ENCODE data around the gene SLC12A7. TPM values are rescaled to one million over a fixed set of nuclear protein-coding genes. Genes with fewer than 3 reads are reported as not detected.

Gene SLC12A7
- total RNA-seq, 2 experiments from 2014 or later, result 0.06 TPM; not detected in 1

GRCh38 chr5:1047332-1047965, 64.4 kb downstream of the SLC12A7 start:
- no peak overlapping the region for H3K4me3 ChIP-seq (ENCODE audit: low read depth, low read length, poor library complexity, severe bottlenecking)
- TF ChIP-seq, protein P1, sequence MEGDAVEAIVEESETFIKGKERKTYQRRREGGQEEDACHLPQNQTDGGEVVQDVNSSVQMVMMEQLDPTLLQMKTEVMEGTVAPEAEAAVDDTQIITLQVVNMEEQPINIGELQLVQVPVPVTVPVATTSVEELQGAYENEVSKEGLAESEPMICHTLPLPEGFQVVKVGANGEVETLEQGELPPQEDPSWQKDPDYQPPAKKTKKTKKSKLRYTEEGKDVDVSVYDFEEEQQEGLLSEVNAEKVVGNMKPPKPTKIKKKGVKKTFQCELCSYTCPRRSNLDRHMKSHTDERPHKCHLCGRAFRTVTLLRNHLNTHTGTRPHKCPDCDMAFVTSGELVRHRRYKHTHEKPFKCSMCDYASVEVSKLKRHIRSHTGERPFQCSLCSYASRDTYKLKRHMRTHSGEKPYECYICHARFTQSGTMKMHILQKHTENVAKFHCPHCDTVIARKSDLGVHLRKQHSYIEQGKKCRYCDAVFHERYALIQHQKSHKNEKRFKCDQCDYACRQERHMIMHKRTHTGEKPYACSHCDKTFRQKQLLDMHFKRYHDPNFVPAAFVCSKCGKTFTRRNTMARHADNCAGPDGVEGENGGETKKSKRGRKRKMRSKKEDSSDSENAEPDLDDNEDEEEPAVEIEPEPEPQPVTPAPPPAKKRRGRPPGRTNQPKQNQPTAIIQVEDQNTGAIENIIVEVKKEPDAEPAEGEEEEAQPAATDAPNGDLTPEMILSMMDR (conservative IDR thresholded peaks at IDR 0.05; ENCODE audit: low read length), result no peak
- no peak for TF ChIP-seq EZH2phosphoT487 (IDR thresholded peaks at IDR 0.05; ENCODE audit: borderline replicate concordance, low read depth, low read length)
- no peak overlapping the region for H3K4me2 ChIP-seq (ENCODE audit: low read length)
- no peaks in the 10 kb centered on the region for H3K9me3 ChIP-seq (ENCODE audit: low read length)
- no peak overlapping the region for H2AFZ ChIP-seq (ENCODE audit: low read length)
- CTCF ChIA-PET (ENCODE audit: unreplicated experiment), result no interaction called here
- no peak for DNase-seq (ENCODE audit: low spot score)
- H3K4me1 ChIP-seq (ENCODE audit: insufficient read depth, low read length, poor library complexity, severe bottlenecking), result no peaks in the 10 kb centered on the region
- H3K27ac ChIP-seq (ENCODE audit: low read depth, low read length, poor library complexity, severe bottlenecking), result no peak overlapping the region
- no peaks in the 10 kb centered on the region for H3K9me2 ChIP-seq (ENCODE audit: insufficient read depth, low read length)
- BruUV-seq (replicated peaks), result no TSS peak
- POLR2A ChIA-PET, result no interaction called here
- intact Hi-C loops (cut with micrococcal nuclease; ENCODE audit: unreplicated experiment), result no loop called here
- no peaks in the 10 kb centered on the region for H4K20me1 ChIP-seq (ENCODE audit: insufficient read depth, low read length)
- H3K79me2 ChIP-seq (ENCODE audit: insufficient read depth, low read depth, low read length), result no peaks in the 10 kb centered on the region
- no peaks in the 10 kb centered on the region for H3K36me3 ChIP-seq (ENCODE audit: insufficient read depth, low read length)

DNA sequence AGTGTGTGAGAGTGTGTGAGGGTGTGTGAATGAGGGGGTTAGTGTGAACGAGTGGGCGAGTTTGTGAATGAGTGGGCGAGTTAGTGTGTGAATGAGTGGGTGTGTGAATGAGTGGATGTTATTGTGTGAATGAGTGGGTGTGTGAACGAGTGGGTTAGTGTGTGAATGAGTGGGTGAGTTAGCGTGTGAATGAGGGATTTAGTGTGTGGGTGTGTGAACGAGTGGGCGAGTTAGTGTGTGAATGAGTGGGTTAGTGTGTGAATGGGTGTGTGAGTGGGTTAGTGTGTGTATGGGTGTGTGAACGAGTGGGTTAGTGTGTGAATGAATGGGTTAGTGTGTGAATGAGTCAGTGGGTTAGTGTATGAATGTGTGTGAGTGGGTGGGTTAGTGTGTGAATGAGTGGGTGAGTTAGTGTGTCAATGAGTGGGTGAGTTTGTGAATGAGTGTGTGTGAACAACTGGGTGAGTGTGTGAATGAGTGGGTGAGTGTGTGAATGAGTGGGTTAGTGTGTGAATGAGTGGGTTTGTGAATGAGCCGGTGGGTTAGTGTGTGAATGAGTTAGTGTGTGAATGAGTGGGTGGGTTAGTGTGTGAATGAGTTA, 65.8 kb downstream of the SLC12A7 start:
- intact Hi-C loops (cut with micrococcal nuclease; ENCODE audit: unreplicated experiment), result no loop called here

More for the DNA sequence above, 65.8 kb downstream of the SLC12A7 start:
- Histone ChIP-seq H3K4me1 (ENCODE audit: insufficient read depth, low read length, poor library complexity, severe bottlenecking) (no peaks in the 10 kb centered on the region), H3K79me2 (ENCODE audit: insufficient read depth, low read depth, low read length) (no peaks in the 10 kb centered on the region), H3K27ac (ENCODE audit: low read depth, low read length, poor library complexity, severe bottlenecking) (no peak overlapping the region), H3K9me3 (ENCODE audit: low read length) (no peaks in the 10 kb centered on the region), H3K36me3 (ENCODE audit: insufficient read depth, low read length) (no peaks in the 10 kb centered on the region), H4K20me1 (ENCODE audit: insufficient read depth, low read length) (no peaks in the 10 kb centered on the region), H3K4me3 (ENCODE audit: low read depth, low read length, poor library complexity, severe bottlenecking) (no peak overlapping the region), H3K4me2 (ENCODE audit: low read length) (no peak overlapping the region), H2AFZ (ENCODE audit: low read length) (no peak overlapping the region), H3K9me2 (ENCODE audit: insufficient read depth, low read length) (no peaks in the 10 kb centered on the region)
- POLR2A ChIA-PET, result no interaction called here
- no TSS peak for BruUV-seq (replicated peaks)
- DNase-seq (ENCODE audit: low spot score), result no peak
- CTCF ChIA-PET (ENCODE audit: unreplicated experiment), result no interaction called here
- TF ChIP-seq, protein P1 (conservative IDR thresholded peaks at IDR 0.05; ENCODE audit: low read length), result no peak
- no peak for TF ChIP-seq EZH2phosphoT487 (IDR thresholded peaks at IDR 0.05; ENCODE audit: borderline replicate concordance, low read depth, low read length)
